Sigmoid colon (tissue), 7 donors: ENCODE results near the gene TAF10. TPM values are rescaled to one million over a fixed set of nuclear protein-coding genes. Genes with fewer than 3 reads are reported as not detected.

ENCODE experiments used
- DNase-seq: peaks from one replicate; pipeline ENCODE4 v3.0.0-alpha.2; 2019
- H3K27ac ChIP-seq, 4 donors: fragments of 200-600 bp; sonication (generic); one replicate each; pipeline ENCODE4 v1.5.1; 2016 to 2019; ENCODE audit warnings: mild to moderate bottlenecking in 1 of 4
- H3K27me3 ChIP-seq, 3 donors: fragments of 200-600 bp; sonication (generic); one replicate each; pipeline ENCODE4 v1.5.1; 2019; ENCODE audit warnings: mild to moderate bottlenecking in 1 of 3
- H3K36me3 ChIP-seq, 4 donors: fragments of 200-600 bp; sonication (generic); one replicate each; pipeline ENCODE4 v1.5.1; 2016 to 2019
- H3K4me1 ChIP-seq, 4 donors: fragments of 200-600 bp; sonication (generic); one replicate each; pipeline ENCODE4 v1.5.1; 2017 to 2019
- H3K4me3 ChIP-seq, 4 donors: fragments of 200-600 bp; sonication (generic); one replicate each; pipeline ENCODE4 v1.5.1; 2017 to 2019; ENCODE audit warnings: mild to moderate bottlenecking in 2 of 4, moderate library complexity in 1 of 4
- H3K9me3 ChIP-seq, 4 donors: fragments of 200-600 bp in 3 of 4; sonication (generic) in 3 of 4; one replicate each; pipeline versions ENCODE4 v1.5.1 to v1.6.1; 2013 to 2019
- EP300 ChIP-seq, 4 donors: sonication (generic); formaldehyde crosslinking; IDR thresholded peaks; one replicate each; pipeline ENCODE4 v1.6.1; 2017; ENCODE audit warnings: antibody characterized with exemption in 4 of 4
- POLR2A ChIP-seq, 2 donors: fragments of 450-650 bp; IDR thresholded peaks; one replicate each; pipeline ENCODE4 v1.6.1; 2016; ENCODE audit warnings: antibody characterized with exemption in 2 of 2, mild to moderate bottlenecking in 2 of 2, moderate library complexity in 2 of 2
- POLR2AphosphoS5 ChIP-seq, 4 donors: sonication (generic); formaldehyde crosslinking; IDR thresholded peaks; one replicate each; pipeline ENCODE4 v1.6.1; 2017; ENCODE audit warnings: antibody characterized with exemption in 4 of 4
- WGBS, 2 donors: extraction: QIAGEN DNeasy Blood & Tissue Kit; methylation state at CpG; one replicate each; pipeline ENCODE4 v1.1.7; 2013; 5-methylcytosine and 5-hydroxymethylcytosine counted together
- intact Hi-C: fragments of 100-400 bp; cut with DNase I; formaldehyde crosslinking; loops from one replicate; pipeline ENCODE4 v1.15.1; 2023
- polyA plus RNA-seq, 3 donors: library from polyadenylated mRNA; stranded (reverse); fragments of 200-250 nt; gene quantifications; one replicate each; pipeline ENCODE4 v1.2.3, GENCODE V29; 2013
- total RNA-seq, 4 donors: library from RNA; depleted of rRNA; stranded (reverse); fragments of >200 nt; gene quantifications; one replicate each; pipeline ENCODE4 v1.1.0, GENCODE V29; 2016
- TF ChIP-seq, protein P1 (sequence below), 4 experiments: fragments of 450-650 bp in 3 of 4; fragments of 200-600 bp in 1 of 4; IDR thresholded peaks; one replicate each; pipeline ENCODE4 v1.5.1; 2016 to 2019; ENCODE audit warnings: antibody characterized with exemption in 4 of 4, mild to moderate bottlenecking in 3 of 4, moderate library complexity in 2 of 4
- donor health status: healthy with polysubstance abuse.
- donor health status: Bipolar disorder and iron deficiency.
- donor health status: healthy.

TAF10 gene
- total and polyA plus RNA-seq, 7 donors: 33.2 to 148 (median 60.0) TPM

DNA sequence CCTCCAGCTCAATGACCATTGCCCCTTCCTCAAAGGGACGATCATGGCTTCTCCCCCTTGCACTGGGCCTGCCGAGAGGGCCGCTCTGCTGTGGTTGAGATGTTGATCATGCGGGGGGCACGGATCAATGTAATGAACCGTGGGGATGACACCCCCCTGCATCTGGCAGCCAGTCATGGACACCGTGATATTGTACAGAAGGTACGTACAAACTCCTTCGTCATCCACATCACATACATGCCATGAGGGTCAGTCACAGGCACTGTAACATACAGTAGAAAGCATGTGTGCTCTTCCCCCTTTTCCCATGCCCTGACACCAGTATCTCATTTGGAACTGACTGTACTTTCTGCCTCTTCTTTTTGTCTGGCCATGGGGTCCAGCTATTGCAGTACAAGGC is 4.0 kb downstream of the TAF10 start:
- Histone ChIP-seq H3K27ac (peak overlapping the region; percentile 98 to 99 (median 98)), H3K27me3 (no peaks in the 10 kb centered on the region), H3K4me1 (peaks cover 0 to 76% (median 64%) of the 10 kb centered on the region in 4 donors), H3K9me3 (no peaks in the 10 kb centered on the region), H3K4me3 (peak overlapping the region in 2 of 4 donors; percentile 23 to 79), H3K36me3 (peaks cover 29 to 38% (median 34%) of the 10 kb centered on the region in 4 donors)
- DNase-seq: peak; percentile 70
- intact Hi-C loops: no loop called here
- 92 to 94% methylated on average over 9 of the region's 9 CpGs for WGBS, 2 donors
- TF ChIP-seq, protein P1, sequence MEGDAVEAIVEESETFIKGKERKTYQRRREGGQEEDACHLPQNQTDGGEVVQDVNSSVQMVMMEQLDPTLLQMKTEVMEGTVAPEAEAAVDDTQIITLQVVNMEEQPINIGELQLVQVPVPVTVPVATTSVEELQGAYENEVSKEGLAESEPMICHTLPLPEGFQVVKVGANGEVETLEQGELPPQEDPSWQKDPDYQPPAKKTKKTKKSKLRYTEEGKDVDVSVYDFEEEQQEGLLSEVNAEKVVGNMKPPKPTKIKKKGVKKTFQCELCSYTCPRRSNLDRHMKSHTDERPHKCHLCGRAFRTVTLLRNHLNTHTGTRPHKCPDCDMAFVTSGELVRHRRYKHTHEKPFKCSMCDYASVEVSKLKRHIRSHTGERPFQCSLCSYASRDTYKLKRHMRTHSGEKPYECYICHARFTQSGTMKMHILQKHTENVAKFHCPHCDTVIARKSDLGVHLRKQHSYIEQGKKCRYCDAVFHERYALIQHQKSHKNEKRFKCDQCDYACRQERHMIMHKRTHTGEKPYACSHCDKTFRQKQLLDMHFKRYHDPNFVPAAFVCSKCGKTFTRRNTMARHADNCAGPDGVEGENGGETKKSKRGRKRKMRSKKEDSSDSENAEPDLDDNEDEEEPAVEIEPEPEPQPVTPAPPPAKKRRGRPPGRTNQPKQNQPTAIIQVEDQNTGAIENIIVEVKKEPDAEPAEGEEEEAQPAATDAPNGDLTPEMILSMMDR (IDR thresholded peaks at IDR 0.05): no peak
- TF ChIP-seq POLR2AphosphoS5 (IDR thresholded peaks at IDR 0.05): peak in 2 of 4 donors; percentile 41 to 50
- TF ChIP-seq EP300 (IDR thresholded peaks at IDR 0.05): peak in 1 of 4 donors; percentile 36

- peak overlapping the region; percentile 98 to 99 (median 98) for H3K27ac ChIP-seq
- DNase-seq: no peak
- H3K4me1 ChIP-seq: peaks cover 0 to 74% (median 66%) of the 10 kb centered on the region in 4 donors
- no peaks in the 10 kb centered on the region for H3K27me3 ChIP-seq
- TF ChIP-seq, protein P1 (IDR thresholded peaks at IDR 0.05): no peak
- TF ChIP-seq POLR2AphosphoS5 (IDR thresholded peaks at IDR 0.05): no peak
- no peak for TF ChIP-seq POLR2A (IDR thresholded peaks at IDR 0.05)
- TF ChIP-seq EP300 (IDR thresholded peaks at IDR 0.05): peak in 1 of 4 donors; percentile 22
- H3K36me3 ChIP-seq: peaks cover 29 to 38% (median 34%) of the 10 kb centered on the region in 4 donors
- H3K4me3 ChIP-seq: peak overlapping the region in 2 of 4 donors; percentile 23 to 79
- no peaks in the 10 kb centered on the region for H3K9me3 ChIP-seq
- intact Hi-C loops: no loop called here
Measured at GRCh38 chr11:6607190-6607795, 4.7 kb downstream of the TAF10 start.

DNA sequence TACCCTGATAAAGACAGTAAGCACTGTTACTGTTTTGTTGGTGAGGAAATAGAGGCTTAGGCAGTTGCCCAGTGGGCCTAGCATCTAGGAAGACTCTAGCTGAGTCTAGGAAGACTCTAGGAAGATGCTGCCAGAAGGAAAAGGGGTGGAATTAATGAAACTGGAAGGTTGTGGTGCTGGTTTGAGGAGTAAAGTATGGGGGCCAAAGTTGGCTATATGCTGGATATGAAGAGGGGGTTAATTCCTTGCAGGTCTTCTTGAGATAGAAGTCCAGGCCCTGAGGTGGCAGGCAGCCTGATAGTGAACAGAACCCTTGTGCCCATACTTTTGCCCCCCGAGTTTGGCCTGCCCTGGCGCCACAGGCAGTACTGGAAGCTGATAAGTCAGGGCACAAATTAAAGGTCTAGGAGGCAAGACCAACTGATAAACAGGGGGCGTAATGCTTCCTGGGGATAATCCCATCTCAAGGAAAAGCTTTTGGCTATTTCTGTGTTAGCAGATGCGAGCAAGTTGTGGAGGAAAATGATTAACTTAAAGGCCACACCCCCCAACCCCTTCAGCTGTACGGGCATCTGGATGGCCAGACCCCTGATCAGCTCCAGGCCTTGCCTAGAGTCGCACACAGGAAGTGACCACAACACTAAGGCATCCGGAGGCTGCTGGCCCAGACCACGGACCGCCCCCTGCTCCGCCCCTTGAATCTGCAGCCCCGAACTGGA is 5.4 kb downstream of the TAF10 start:
- H3K27ac ChIP-seq: peak overlapping the region; percentile 98 to 99 (median 98)
- H3K4me1 ChIP-seq: peaks cover 0 to 81% (median 72%) of the 10 kb centered on the region in 4 donors
- H3K4me3 ChIP-seq: peak overlapping the region; percentile 76 to 95 (median 84)
- intact Hi-C loops: no loop called here
- DNase-seq: peak; percentile 98
- H3K27me3 ChIP-seq: no peaks in the 10 kb centered on the region
- WGBS, 2 donors: 6 to 22% methylated on average over 11 of the region's 11 CpGs
- H3K36me3 ChIP-seq: peaks cover 29 to 40% (median 35%) of the 10 kb centered on the region in 4 donors
- no peaks in the 10 kb centered on the region for H3K9me3 ChIP-seq
- peak in 1 of 4 donors; percentile 80 for TF ChIP-seq EP300 (IDR thresholded peaks at IDR 0.05)
- TF ChIP-seq, protein P1 (IDR thresholded peaks at IDR 0.05): no peak
- TF ChIP-seq POLR2AphosphoS5 (IDR thresholded peaks at IDR 0.05): peak; percentile 98 to 99 (median 98)
- peak; percentile 94 to 97 for TF ChIP-seq POLR2A (IDR thresholded peaks at IDR 0.05)

DNA sequence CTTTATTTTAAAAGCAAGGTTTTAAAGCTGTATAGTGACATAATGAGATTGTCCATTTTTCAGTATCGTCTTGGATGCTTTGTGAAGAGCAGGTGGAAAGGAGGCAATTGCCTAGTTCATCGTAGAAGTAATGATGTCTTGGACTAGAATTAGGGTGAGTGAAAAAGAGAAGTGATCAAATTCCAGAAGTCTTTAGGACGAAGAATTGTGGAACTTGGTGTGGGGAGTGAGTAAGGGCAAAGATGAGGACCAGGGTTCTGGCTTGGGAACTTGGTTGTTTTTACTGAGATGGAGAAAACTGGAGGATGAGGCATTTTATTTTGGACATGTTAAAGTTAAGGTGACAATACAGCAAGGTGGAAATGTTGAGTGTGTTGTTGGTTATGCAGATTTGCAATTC is 7.2 kb downstream of the TAF10 start:
- Histone ChIP-seq H3K9me3 (no peaks in the 10 kb centered on the region), H3K27me3 (no peaks in the 10 kb centered on the region), H3K4me3 (peak overlapping the region; percentile 76 to 95 (median 84)), H3K36me3 (peaks cover 26 to 42% (median 37%) of the 10 kb centered on the region in 4 donors), H3K4me1 (peaks cover 0 to 81% (median 71%) of the 10 kb centered on the region in 4 donors), H3K27ac (peak overlapping the region; percentile 98 to 99 (median 98))
- no peak for DNase-seq
- WGBS, 2 donors: 25 to 42% methylated on average over 3 of the region's 3 CpGs
- intact Hi-C loops: loop anchor here (5.0 kb wide), 2 partner anchors 78 to 122 kb away; partner anchors contain the start of genes ARFIP2, MRPL17 and TIMM10B
- TF ChIP-seq POLR2A (IDR thresholded peaks at IDR 0.05) (no peak), POLR2AphosphoS5 (IDR thresholded peaks at IDR 0.05) (no peak), EP300 (IDR thresholded peaks at IDR 0.05) (no peak)
- TF ChIP-seq, protein P1 (IDR thresholded peaks at IDR 0.05): no peak
